GM21717 (cell line): Measurements from ENCODE around the gene PSMG3.
"Not testable (repeated sequence)": the region's sequence is repeated elsewhere in the genome, so short reads cannot be mapped to it uniquely, and the experiment has no call there.

Source experiments
- ATAC-seq: cut with Tn5 transposase; IDR thresholded peaks from one replicate; pipeline ENCODE4 v1.9.1; 2021; ENCODE audit warnings: mild to moderate bottlenecking, moderate library complexity; ENCODE audit not compliant: unreplicated experiment

Gene PSMG3

GRCh38 chr7:1597066-1597760 lies 27.4 kb upstream of the PSMG3 start:
- no peak for ATAC-seq

- ATAC-seq = no peak
These were observed 26.6 kb upstream of the PSMG3 start for GRCh38 chr7:1596181-1597043.

DNA sequence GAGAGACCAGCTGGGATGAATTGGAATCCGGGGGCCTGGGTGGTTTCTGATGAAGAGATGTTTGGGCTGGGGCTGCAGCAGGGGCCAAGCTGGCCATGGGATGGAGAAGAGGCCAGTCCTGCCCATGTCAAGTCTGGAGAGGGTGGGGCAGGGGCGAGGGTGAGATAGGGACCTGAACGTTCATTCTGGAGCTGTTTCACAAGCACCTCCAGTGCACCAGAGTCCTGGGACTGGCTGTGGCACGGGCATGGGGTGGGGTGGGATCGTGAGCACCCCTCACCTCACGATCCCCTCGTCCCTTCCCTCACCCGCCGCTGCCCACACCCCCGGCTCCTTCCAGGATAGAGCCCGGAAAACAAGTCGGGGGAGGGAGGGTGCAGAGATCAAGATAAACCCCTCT lies 25.8 kb upstream of the PSMG3 start:
- ATAC-seq = no peak

DNA sequence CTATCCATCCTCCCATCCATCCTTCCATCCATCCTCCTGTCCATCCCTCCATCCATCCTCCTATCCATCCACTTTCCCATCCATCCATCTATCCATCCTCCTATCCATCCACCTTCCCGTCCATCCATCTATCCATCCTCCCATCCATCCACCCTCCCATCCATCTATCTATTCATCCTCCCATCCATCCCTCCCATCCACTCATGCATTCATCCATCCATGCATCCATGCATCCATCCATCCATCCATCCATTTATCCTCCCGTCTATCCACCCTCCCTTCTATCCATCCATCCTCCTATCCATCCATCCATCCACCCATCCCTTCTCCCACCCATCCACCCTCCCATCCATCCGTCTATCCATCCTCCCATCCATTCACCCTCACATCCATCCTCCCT lies 25.2 kb upstream of the PSMG3 start:
- ATAC-seq = no peak

DNA sequence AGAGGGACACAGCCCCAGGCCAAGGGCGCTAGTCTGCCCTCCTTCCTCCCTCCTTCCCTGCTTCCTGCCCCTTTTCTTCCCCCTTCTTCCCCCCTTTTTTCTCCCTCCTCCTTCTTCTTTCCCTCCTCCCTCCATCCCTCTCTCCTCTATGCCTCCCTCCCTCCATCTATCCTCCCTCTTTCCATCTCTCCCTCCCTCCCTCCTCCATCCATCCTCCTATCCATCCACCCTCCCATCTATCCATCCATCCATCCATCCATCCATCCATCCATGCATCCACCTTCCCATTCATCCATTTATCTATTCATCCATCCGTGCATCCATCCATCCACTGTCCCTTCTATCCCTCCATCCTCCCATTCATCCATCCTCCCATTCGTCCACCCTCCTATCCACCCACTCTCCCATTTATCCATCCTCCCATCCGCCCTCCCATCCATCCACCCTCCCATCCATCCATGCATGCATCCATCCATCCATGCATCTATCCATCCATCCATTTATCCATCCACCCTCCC lies 24.1 kb upstream of the PSMG3 start:
- ATAC-seq = no peak

DNA sequence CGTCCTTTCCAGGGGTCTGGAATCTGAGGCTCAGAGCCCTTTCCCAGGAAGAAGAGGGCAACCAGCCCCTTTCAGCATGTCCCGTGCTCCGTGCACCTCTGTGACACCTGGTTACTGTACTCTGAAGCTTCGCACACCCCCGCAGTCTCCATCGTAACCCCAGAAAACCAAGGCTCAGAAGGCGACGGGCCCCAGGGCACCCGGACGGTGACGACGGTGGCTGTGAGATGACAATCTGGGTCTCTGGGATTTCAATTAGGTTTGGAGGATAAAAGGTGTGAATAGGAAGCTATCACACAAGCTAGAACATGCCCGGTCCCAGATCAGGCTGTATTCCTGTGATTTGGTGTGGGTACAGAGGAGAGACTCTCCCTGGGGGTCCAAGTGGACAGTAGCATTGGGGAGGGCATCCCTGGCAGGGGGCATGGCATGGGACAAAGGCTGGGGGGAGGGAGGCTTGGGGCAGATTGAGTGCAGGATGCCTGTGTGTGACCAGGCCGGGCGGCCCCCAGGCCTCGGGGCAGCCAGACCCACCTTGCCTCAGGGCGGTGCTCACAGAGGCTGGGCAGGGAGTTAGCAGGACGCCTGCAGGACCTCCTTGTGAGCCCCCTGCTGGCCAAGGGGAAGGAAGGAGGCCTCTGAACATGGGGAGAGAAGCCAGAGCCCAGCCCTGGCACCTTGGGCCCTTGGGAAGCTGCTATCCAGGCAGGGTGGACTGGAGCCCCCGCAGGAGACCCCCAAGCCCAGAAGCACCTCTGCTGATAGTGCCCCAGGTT lies 23.4 kb upstream of the PSMG3 start:
- ATAC-seq = no peak

DNA sequence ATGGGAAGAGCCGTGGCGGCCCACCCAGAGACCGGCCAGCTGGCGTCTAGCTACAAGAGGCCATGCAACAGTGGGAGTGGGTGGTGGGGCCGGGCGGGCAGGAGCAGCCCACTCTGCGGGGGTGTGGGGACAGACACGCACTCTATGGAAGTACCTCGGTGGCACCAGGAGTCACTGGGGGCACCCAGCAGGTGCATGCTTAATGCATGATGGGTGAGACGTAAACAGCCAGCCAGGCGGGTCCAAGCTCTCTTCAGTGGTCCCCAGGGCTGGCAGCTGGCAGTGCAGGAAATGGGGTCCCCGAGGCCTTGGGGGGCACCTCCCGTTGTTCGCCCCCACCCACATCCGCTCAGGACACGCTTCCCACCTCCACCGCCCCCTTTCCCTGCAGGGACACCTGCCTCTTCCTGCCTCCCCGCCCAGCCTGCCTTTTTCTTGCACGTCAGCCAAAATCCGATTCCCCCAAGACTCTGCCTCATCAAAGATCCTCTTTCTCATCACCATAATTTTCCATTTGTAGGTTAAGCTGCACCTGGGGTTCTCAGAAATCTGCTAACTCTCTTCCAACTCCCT lies 22.6 kb upstream of the PSMG3 start:
- ATAC-seq = no peak

DNA sequence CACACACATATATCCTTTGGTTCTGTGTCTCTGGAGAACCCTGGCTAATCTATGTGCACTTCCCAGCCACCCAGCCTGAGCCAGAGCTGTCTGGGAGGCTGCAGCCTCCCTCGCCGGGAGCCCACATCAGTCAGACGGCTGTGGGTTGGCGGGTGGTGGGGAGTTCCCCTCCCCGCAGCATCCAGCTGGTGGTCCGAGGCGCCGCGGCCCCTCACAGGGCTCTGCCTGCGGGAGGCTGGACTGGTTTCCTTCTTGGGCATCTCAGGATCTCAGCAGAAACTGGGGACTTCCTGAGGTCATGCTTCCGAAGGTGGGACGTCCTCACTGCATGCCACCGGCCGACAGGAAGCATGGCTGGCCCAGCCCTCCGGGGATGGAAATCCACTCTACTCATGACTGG lies 22.0 kb upstream of the PSMG3 start:
- no peak for ATAC-seq

GRCh38 chr7:1591396-1591795 lies 21.6 kb upstream of the PSMG3 start:
- no peak for ATAC-seq

DNA sequence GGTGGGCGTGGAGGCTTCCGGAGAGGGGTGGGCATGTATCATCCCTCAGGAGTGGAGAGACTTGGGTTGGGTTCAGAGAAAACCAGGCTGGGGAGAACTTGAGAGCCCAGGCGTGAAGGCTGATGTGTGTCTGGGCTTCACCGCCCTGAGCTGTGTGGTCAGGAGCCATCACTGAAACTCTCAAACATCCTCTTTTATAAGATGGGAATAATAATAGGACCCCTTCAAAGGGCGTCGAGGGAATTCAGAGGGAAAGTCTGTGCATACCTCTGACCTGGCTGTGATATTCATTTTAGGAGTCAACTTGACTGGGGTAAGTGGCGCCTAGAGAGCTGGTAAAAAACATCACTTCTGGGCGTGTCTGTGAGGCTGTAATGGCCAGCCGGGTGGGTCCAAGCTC lies 21.1 kb upstream of the PSMG3 start:
- ATAC-seq = no peak

DNA sequence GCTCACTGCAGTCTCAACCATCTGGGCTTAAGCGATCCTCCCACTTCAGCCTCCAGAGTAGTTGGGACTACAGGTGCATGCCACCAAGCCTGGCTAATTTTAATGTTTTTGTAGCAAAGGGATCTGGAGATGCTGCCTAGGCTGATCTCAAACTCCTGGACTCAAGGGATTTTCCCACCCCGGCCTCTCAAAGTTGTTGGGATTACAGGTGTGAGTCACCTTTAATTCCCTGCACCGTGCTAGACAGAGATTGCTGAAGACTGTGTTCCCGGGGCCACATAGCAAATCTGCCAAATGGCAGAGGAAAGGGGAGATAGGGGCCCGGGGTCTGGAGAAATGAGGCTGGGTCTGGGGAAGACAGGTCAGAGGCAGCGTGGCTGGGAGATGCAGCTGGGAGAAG lies 20.6 kb upstream of the PSMG3 start:
- ATAC-seq = no peak

GRCh38 chr7:1588978-1589377 lies 19.1 kb upstream of the PSMG3 start:
- no peak for ATAC-seq

DNA sequence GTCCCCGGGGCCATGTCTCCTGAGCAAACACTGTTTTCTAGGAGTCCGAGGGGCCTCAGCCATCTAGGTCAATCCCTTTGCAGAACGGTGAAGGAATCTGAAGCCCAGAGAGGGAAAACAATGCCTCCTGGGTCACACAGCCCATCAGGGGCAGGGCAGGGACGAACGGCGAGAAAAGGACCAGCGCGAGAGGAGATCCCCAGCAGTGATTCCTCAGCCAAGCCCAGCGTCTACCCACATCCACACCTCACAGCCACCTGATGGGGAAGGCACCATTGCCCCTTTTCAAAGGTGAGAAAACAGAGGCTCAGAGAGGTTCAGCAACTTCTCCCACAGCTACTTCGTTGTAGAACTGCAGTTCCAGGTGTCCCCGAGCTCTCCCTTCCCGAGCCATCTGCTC lies 17.9 kb upstream of the PSMG3 start:
- ATAC-seq = no peak

GRCh38 chr7:1586827-1587705 lies 17.2 kb upstream of the PSMG3 start:
- no peak for ATAC-seq

GRCh38 chr7:1586126-1586826 lies 16.4 kb upstream of the PSMG3 start:
- ATAC-seq = no peak

GRCh38 chr7:1585142-1585981 lies 15.5 kb upstream of the PSMG3 start:
- ATAC-seq = no peak

DNA sequence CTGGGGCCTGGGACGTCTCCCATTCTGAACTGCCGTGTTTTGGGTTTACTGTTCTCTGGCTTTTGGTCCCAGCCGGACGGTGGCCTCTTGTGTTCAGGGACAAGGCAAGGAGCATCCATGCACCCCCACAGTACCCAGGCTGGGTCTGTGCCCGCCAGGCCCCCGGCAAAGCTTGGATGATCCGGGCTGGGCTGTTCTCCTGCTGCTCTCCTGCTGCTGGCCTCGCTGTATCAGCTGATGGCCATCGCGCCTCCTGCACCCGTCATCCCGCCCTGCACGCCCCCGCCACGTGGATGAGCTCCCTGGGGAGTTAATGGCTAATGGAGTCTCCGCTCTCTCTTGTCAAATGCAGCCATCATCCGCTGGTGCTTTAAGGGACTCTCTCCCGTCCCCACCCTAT lies 14.9 kb upstream of the PSMG3 start:
- ATAC-seq = no peak

- ATAC-seq = not testable (repeated sequence)
These were observed 13.6 kb upstream of the PSMG3 start for GRCh38 chr7:1583241-1583930.
